ENCODE measurements around the gene IER2. TPM values are rescaled to one million over a fixed set of nuclear protein-coding genes. Genes with fewer than 3 reads are reported as not detected.
A peak's percentile ranks its signal among the peaks of the same experiment; 100 is the strongest.

IER2 gene
- total and polyA plus RNA-seq, 2 of the 8 experiments (the other 6 are each of a cell fraction or from before 2014, with no cell fraction given): 84.5 to 138 TPM

GRCh38 chr19:13162724-13163608, 12.8 kb downstream of the IER2 start (continued):
- no peak for TF ChIP-seq CHD7 (IDR thresholded peaks at IDR 0.05; ENCODE audit: insufficient replicate concordance, low read length)
- peak; percentile 71 for TF ChIP-seq CREB1 (IDR thresholded peaks at IDR 0.05)
- TF ChIP-seq SIRT6 (IDR thresholded peaks at IDR 0.05; ENCODE audit: low read length): no peak
- no peak for TF ChIP-seq NRF1 (IDR thresholded peaks at IDR 0.05; ENCODE audit: low read depth, low read length)
- TF ChIP-seq EGR1 (IDR thresholded peaks at IDR 0.05; ENCODE audit: borderline replicate concordance, low read depth, low read length): peak; percentile 91; the same call in 1 of the 2 replicates
- no peak for TF ChIP-seq RFX5 (IDR thresholded peaks at IDR 0.05; ENCODE audit: borderline replicate concordance, low read depth, low read length)
- peak; percentile 76; the same call in 1 of the 2 replicates for TF ChIP-seq SP1 (IDR thresholded peaks at IDR 0.05; ENCODE audit: low read depth, low read length)
- no peak for TF ChIP-seq SUZ12 (IDR thresholded peaks at IDR 0.05; ENCODE audit: low read length)
- TF ChIP-seq KDM1A (IDR thresholded peaks at IDR 0.05; ENCODE audit: borderline replicate concordance, low read length): no peak
- TF ChIP-seq JUN (IDR thresholded peaks at IDR 0.05; ENCODE audit: low read depth, low read length): no peak

All from H1 (cell line).